ENCODE results near the gene SRGAP1. TPM values are rescaled to one million over a fixed set of nuclear protein-coding genes. Genes with fewer than 3 reads are reported as not detected.

The SRGAP1 gene
- total and polyA plus RNA-seq, 2 of the 4 experiments (the other 2 are of a cell fraction), result 10.0 to 10.2 TPM

GRCh38 chr12:63941879-63942278, 97.4 kb downstream of the SRGAP1 start:
- H3K27ac ChIP-seq (ENCODE audit: insufficient read depth, low read length), result no peak overlapping the region
- peaks cover 23% of the 10 kb centered on the region for H3K9me1 ChIP-seq (ENCODE audit: insufficient read depth, low read length)

More at GRCh38 chr12:63941879-63942278, 97.4 kb downstream of the SRGAP1 start:
- CTCF ChIA-PET, result no interaction called here
- no peak overlapping the region for H2AFZ ChIP-seq (replicated peaks; ENCODE audit: low read length, poor library complexity)
- in situ Hi-C loops (cut with MboI; ENCODE audit: low sequenced_read_pairs) (no loop called here), dilution Hi-C loops (cut with HindIII; ENCODE audit: low sequenced_read_pairs, unreplicated experiment) (no loop called here), intact Hi-C loops (cut with micrococcal nuclease) (no loop called here)
- ATAC-seq (ENCODE audit: low read depth) (no peak), DNase-seq (no peak)
- peaks cover 18% of the 10 kb centered on the region for H3K36me3 ChIP-seq (ENCODE audit: control insufficient read depth, insufficient read depth, low read length)
- H2AK9ac ChIP-seq (replicated peaks; ENCODE audit: low read depth, low read length, poor library complexity), result no peak overlapping the region
- no peak overlapping the region for H2BK15ac ChIP-seq (ENCODE audit: low read depth, low read length)
- no peak overlapping the region for H3K9ac ChIP-seq (ENCODE audit: low read depth, low read length)
- H3K27me3 ChIP-seq (ENCODE audit: control insufficient read depth, insufficient read depth, low read length), result no peaks in the 10 kb centered on the region
- no peak overlapping the region for H3K18ac ChIP-seq (ENCODE audit: low read depth, low read length)
- H4K91ac ChIP-seq (ENCODE audit: insufficient read depth, low read depth, low read length), result no peak overlapping the region
- no peak overlapping the region for H3K14ac ChIP-seq (replicated peaks; ENCODE audit: low read depth, low read length)
- BruUV-seq (replicated peaks), result no TSS peak
- no peak overlapping the region for H4K5ac ChIP-seq (ENCODE audit: low read depth, low read length)
- no peak overlapping the region for H3K4me3 ChIP-seq (ENCODE audit: insufficient read depth, low read depth, low read length)
- no peak overlapping the region for H2BK20ac ChIP-seq (ENCODE audit: low read depth, low read length)
- H4K8ac ChIP-seq (ENCODE audit: low read depth in 2 of 2, low read length in 2 of 2), result no peak overlapping the region
- no peak overlapping the region for H2AK5ac ChIP-seq (ENCODE audit: low read depth, low read length)
- no peak overlapping the region for H3K23ac ChIP-seq (ENCODE audit: low read depth, low read length)
- no peak for TF ChIP-seq RAD21 (IDR thresholded peaks at IDR 0.05; ENCODE audit: low read length)
- no peak for TF ChIP-seq MAZ (IDR thresholded peaks at IDR 0.05; ENCODE audit: borderline replicate concordance, low read depth, low read length)
- no peak for TF ChIP-seq MAFK (IDR thresholded peaks at IDR 0.05; ENCODE audit: low read depth, low read length)
- no peak for TF ChIP-seq BHLHE40 (IDR thresholded peaks at IDR 0.05; ENCODE audit: low read depth, low read length)
- no peak for TF ChIP-seq RCOR1 (IDR thresholded peaks at IDR 0.05; ENCODE audit: insufficient replicate concordance, low read length)
- TF ChIP-seq CHD1 (IDR thresholded peaks at IDR 0.05; ENCODE audit: low read depth, low read length), result no peak
- TF ChIP-seq MXI1 (IDR thresholded peaks at IDR 0.05; ENCODE audit: borderline replicate concordance, low read depth, low read length), result no peak
- no peak for TF ChIP-seq SMC3 (IDR thresholded peaks at IDR 0.05; ENCODE audit: low read depth, low read length)
- TF ChIP-seq FOS (IDR thresholded peaks at IDR 0.05; ENCODE audit: low read depth, low read length), result no peak
- no peak for TF ChIP-seq CEBPB (IDR thresholded peaks at IDR 0.05; ENCODE audit: low read depth, low read length)
- TF ChIP-seq RFX5 (IDR thresholded peaks at IDR 0.05; ENCODE audit: low read depth, low read length), result no peak
- TF ChIP-seq ELK1 (IDR thresholded peaks at IDR 0.05; ENCODE audit: borderline replicate concordance, low read depth, low read length), result no peak
- no peak overlapping the region for H2BK120ac ChIP-seq (ENCODE audit: low read depth, low read length)
- peaks cover 48 to 85% of the 10 kb centered on the region in 2 experiments for H3K79me1 ChIP-seq (ENCODE audit: low read depth in 1 of 2, low read length in 2 of 2)
- no peak overlapping the region for H2BK5ac ChIP-seq (ENCODE audit: low read depth, low read length, poor library complexity, severe bottlenecking)
- H3K4me1 ChIP-seq (ENCODE audit: control insufficient read depth, insufficient read depth, low read length), result peaks cover 13% of the 10 kb centered on the region
- H3K56ac ChIP-seq (ENCODE audit: extremely low read depth, insufficient read depth, low read length), result no peak overlapping the region
- H3K4me2 ChIP-seq (ENCODE audit: low read depth, low read length), result no peak overlapping the region
- peaks cover 31% of the 10 kb centered on the region for H4K20me1 ChIP-seq (ENCODE audit: insufficient read depth, low read length)
- POLR2A ChIA-PET (ENCODE audit: unreplicated experiment), result no interaction called here
- no peak overlapping the region for H3K4ac ChIP-seq (ENCODE audit: low read depth, low read length)
- H3K9me3 ChIP-seq (ENCODE audit: control insufficient read depth, insufficient read depth, low read length), result no peaks in the 10 kb centered on the region
